A673 (cell line): ENCODE results near the gene SEMA4D.

Experiments used
- EZH2 ChIP-seq: fragments of 200-600 bp; sonication (generic); IDR thresholded peaks from 2 replicates; pipeline ENCODE4 v1.6.1; 2017; ENCODE audit warnings: borderline replicate concordance, low read depth, mild to moderate bottlenecking, mixed read lengths, antibody characterized with exemption, low read length; ENCODE audit not compliant: poor library complexity, severe bottlenecking
- TF ChIP-seq, protein P1 (sequence below): fragments of 300-800, 200-600 bp; sonication (generic); conservative IDR thresholded peaks from 2 replicates; pipeline ENCODE4 v1.5.1; 2017; ENCODE audit warnings: low read depth, mild to moderate bottlenecking, antibody characterized with exemption, low read length, moderate library complexity, mixed read lengths

DNA sequence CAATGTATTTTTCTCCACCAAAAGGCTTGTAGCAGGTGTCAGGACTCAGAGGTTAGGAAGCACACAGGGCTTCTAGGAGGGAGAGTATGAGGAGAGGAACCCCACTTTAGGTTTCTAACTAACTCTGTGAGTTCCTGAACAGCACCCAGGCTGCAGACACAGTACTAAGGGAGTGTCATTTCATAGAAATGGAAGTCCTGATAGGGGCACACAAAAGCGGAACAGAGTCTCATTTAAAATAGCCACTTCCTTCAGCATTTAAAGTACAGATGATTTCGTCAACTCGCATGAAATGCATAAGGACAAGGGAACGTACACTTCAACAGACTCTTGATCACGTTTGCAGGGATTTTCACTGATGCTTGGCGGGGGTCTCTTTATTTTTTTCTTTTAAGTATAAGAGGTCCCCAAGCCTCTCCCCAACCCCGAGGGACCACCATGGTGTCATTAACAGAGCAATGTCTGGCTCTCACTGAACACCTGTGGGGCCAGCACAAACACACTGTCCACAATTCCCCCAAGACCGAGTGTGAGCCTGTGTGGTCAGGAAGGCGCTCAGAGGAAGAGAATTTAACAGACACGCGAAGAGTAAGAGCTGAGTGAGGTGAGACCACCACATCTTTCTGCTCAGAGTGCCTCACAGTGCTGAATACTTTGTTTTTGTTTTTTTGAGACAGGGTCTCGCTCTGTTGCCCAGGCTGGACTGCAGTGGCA lies 97.4 kb downstream of the SEMA4D start:
- TF ChIP-seq, protein P1, sequence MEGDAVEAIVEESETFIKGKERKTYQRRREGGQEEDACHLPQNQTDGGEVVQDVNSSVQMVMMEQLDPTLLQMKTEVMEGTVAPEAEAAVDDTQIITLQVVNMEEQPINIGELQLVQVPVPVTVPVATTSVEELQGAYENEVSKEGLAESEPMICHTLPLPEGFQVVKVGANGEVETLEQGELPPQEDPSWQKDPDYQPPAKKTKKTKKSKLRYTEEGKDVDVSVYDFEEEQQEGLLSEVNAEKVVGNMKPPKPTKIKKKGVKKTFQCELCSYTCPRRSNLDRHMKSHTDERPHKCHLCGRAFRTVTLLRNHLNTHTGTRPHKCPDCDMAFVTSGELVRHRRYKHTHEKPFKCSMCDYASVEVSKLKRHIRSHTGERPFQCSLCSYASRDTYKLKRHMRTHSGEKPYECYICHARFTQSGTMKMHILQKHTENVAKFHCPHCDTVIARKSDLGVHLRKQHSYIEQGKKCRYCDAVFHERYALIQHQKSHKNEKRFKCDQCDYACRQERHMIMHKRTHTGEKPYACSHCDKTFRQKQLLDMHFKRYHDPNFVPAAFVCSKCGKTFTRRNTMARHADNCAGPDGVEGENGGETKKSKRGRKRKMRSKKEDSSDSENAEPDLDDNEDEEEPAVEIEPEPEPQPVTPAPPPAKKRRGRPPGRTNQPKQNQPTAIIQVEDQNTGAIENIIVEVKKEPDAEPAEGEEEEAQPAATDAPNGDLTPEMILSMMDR = no peak
- no peak for TF ChIP-seq EZH2
